Mesothelial cell of epicardium (in vitro differentiated cells): Measurements from ENCODE around the gene HOXD3. TPM values are rescaled to one million over a fixed set of nuclear protein-coding genes. Genes with fewer than 3 reads are reported as not detected.

Source experiments
- DNase-seq, 2 experiments: peaks; one replicate each; pipeline ENCODE4 v3.0.0; 2021; ENCODE audit warnings: low spot score in 2 of 2; ENCODE audit not compliant: unreplicated experiment in 2 of 2
- H3K27ac Mint-ChIP-seq: 2 replicates; pipeline ENCODE4 v1.8.0; 2021; ENCODE audit warnings: mixed read lengths
- H3K27me3 Mint-ChIP-seq: 2 replicates; pipeline ENCODE4 v1.8.0; 2021; ENCODE audit warnings: low read depth, mixed read lengths
- H3K36me3 Mint-ChIP-seq: 2 replicates; pipeline ENCODE4 v1.8.0; 2021; ENCODE audit warnings: mixed read lengths
- H3K4me1 Mint-ChIP-seq: 2 replicates; pipeline ENCODE4 v1.8.0; 2021; ENCODE audit warnings: mixed read lengths
- H3K4me3 Mint-ChIP-seq: 2 replicates; pipeline ENCODE4 v1.8.0; 2021; ENCODE audit warnings: mild to moderate bottlenecking, moderate library complexity, mixed read lengths
- H3K9me3 Mint-ChIP-seq: 2 replicates; pipeline ENCODE4 v1.8.0; 2021; ENCODE audit warnings: mixed read lengths
- total RNA-seq: library from RNA; stranded (reverse); gene quantifications from 3 replicates; pipeline ENCODE4 v1.2.1, GENCODE V29; 2021
- TF ChIP-seq, protein P1 (sequence below): fragments of 200-600 bp; sonication (generic); IDR thresholded peaks from one replicate; pipeline ENCODE4 v1.5.0; 2021; ENCODE audit warnings: antibody characterized with exemption; ENCODE audit not compliant: unreplicated experiment

Gene HOXD3
- total RNA-seq, 1 donor from 2014 or later = 1.1 TPM

DNA sequence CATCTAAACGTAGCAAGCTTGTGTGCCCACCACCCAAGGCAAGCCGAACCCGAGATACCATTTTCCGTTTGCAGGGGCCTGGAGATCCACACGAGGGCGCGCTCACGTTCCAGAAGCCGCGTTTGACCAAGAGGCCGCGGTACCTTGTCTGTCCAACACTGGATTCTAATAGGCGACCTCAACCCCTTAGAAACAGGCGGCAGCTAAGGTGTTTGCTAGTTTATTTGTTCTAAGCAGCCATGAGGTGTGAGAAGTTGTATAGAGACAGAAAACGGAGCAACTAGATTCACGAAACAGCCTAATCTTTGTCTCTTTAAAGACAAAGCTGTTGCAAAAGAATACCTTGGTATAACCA lies 45.8 kb upstream of the HOXD3 start:
- peaks cover 90% of the 10 kb centered on the region for H3K27me3 Mint-ChIP-seq
- no peak for DNase-seq
- H3K4me3 Mint-ChIP-seq = no peak overlapping the region
- TF ChIP-seq, protein P1, sequence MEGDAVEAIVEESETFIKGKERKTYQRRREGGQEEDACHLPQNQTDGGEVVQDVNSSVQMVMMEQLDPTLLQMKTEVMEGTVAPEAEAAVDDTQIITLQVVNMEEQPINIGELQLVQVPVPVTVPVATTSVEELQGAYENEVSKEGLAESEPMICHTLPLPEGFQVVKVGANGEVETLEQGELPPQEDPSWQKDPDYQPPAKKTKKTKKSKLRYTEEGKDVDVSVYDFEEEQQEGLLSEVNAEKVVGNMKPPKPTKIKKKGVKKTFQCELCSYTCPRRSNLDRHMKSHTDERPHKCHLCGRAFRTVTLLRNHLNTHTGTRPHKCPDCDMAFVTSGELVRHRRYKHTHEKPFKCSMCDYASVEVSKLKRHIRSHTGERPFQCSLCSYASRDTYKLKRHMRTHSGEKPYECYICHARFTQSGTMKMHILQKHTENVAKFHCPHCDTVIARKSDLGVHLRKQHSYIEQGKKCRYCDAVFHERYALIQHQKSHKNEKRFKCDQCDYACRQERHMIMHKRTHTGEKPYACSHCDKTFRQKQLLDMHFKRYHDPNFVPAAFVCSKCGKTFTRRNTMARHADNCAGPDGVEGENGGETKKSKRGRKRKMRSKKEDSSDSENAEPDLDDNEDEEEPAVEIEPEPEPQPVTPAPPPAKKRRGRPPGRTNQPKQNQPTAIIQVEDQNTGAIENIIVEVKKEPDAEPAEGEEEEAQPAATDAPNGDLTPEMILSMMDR = peak; percentile 45
- H3K36me3 Mint-ChIP-seq = no peaks in the 10 kb centered on the region
- H3K27ac Mint-ChIP-seq = no peak overlapping the region
- no peaks in the 10 kb centered on the region for H3K9me3 Mint-ChIP-seq
- peaks cover 8% of the 10 kb centered on the region for H3K4me1 Mint-ChIP-seq

DNA sequence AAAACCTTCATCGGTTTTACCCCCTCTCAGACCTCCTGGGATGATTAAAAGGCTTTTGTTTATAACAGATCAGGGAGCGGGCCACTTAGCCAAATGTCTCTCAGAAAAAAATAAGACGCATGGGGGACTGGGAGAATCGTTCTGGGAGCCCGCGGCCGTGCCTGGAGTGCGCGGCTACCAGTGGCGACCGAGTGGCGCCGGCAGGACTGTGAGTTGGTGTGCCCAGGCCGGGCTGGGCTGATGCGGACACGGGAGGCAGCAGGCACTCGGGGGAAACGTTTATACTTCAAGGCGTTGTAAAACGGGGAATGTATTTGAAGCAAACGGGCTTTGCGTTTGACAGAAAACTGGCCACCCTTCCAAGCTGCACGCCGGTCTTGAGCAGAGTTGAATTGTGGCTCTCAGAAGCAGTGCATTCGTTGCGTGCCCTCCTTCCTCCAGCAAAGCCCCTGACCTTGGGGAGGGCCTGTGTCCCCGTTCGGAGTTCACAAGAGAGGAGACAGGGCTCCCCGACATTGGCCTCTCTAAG lies 45.2 kb upstream of the HOXD3 start:
- peaks cover 93% of the 10 kb centered on the region for H3K27me3 Mint-ChIP-seq
- H3K9me3 Mint-ChIP-seq = peaks cover 3% of the 10 kb centered on the region
- no peak overlapping the region for H3K4me3 Mint-ChIP-seq
- H3K27ac Mint-ChIP-seq = no peak overlapping the region
- peaks cover 7% of the 10 kb centered on the region for H3K4me1 Mint-ChIP-seq
- no peak for DNase-seq
- TF ChIP-seq, protein P1 = no peak
- H3K36me3 Mint-ChIP-seq = peaks cover 3% of the 10 kb centered on the region

DNA sequence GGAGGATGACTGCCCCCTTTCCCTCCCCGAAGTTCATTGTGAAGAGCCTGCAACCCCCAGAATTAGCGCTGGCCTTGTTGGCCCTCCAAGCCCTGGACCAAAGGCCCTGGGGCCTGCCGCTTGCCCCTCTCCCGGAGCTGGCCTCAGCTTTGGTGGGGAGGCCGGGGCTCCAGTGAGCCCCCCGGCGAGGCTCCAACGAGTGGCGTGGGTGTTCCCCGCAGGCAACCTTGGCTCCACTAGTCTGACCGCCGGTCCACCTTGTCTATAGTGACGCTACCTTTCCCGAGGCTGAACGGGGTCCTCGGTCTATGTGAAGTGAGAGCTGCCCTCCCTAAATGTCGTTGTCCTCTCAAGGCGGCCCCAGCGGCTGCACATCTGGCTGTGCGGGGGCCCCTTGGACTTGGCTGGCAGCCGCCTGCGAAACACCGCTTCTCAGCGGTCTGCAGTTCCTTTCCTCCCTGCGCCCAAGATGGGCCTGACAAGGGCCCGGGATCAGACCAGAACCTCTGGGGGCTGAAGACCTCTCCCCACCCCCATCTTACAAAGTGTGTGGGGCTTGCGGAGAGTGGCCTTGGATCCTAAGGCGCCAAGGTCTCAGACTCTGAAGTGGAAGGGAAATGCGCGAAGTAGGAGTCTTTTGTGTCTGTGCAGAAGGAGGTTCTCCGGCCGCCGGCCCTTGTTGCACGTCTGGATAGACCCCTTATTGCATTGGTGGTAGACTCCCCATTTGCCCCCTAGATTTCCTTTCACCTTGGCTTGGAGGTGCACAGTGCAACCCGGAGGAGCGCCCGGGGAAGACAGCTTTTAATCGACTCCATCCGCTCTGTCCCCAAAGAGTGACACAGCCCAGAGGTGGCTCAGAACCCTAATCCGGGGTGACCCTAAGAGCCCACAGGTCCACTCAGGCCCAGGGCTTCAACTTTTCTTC lies 44.5 kb upstream of the HOXD3 start:
- H3K27ac Mint-ChIP-seq = no peak overlapping the region
- peaks cover 4% of the 10 kb centered on the region for H3K9me3 Mint-ChIP-seq
- H3K4me3 Mint-ChIP-seq = no peak overlapping the region
- H3K4me1 Mint-ChIP-seq = peaks cover 4% of the 10 kb centered on the region
- TF ChIP-seq, protein P1 = no peak
- DNase-seq = no peak
- H3K36me3 Mint-ChIP-seq = peaks cover 3% of the 10 kb centered on the region
- H3K27me3 Mint-ChIP-seq = peaks cover 95% of the 10 kb centered on the region

DNA sequence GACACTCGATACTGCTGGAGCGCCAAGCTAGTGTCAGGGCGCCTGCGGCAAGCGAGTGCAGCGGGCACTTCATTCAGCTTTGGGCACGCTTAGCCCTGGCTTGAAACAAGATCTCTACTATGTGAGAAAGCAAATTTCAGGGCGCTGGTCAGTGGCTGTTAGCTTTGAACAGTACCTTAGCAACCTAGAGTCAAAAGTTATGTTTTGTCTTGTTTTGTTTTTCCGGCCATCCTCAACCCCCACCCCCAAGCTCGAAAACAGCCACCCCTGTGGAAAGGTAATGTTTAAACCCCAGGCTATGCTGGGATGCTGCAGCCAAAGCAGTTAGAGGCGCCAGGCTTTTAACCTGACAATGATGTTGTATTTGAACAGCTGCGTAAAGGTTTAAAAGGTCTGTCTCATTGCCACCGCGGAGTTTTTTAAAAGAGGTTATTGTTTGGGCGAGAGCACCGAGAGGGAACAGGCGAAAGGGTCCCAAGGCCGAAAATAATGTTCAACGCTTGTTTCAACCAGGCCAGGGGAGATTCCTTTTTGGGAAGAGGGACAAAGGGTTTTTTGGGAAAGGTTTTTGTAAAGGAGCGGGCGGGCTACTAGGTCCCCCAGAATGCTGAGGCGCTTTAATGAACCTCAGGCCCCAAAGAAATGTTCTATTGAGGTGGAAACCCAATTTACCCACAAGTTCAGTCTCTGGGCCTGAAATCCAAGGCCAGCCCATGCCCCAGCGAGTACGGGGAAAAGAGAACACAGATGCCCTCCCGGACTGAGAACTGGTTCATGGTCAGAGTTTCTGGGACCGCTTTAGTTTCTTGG lies 42.8 kb upstream of the HOXD3 start:
- no peak overlapping the region for H3K4me3 Mint-ChIP-seq
- H3K27ac Mint-ChIP-seq = no peak overlapping the region
- peaks cover 1% of the 10 kb centered on the region for H3K4me1 Mint-ChIP-seq
- H3K9me3 Mint-ChIP-seq = peaks cover 4% of the 10 kb centered on the region
- no peak for DNase-seq
- peaks cover 99% of the 10 kb centered on the region for H3K27me3 Mint-ChIP-seq
- TF ChIP-seq, protein P1 = no peak
- peaks cover 3% of the 10 kb centered on the region for H3K36me3 Mint-ChIP-seq

DNA sequence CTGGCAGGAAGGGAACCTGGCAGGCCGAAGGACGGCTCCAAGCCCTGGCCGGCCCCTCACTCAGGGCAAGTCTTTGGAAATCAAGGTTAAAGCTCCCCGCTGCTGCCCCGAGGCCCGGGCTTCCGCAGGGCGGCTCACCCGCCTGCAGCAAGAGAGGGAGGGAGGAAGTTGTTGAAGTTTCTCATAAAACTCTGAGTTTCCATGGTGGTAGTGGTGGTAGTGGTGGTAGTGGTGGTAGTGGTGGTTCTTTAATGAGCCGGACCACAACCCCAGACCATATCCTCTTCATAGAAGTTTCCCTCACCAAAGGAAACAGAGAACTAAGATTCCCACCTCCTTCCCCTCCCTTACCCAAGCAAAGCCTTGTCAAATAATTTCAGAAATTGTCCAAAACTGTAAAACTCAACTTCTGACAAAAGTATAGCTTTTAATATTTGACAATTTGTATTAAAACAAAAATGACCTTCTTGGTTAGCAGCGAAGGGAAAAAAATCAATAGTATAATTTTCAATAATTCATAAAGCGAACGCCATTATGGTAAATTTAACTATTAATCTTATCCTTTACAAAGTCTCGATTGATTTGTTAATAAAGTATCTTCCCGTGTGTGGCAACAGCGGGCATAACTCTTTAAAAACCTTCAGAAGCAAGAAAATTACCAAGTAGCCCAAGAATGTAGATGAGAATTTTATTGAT lies 42.0 kb upstream of the HOXD3 start:
- H3K36me3 Mint-ChIP-seq = peaks cover 3% of the 10 kb centered on the region
- no peak for DNase-seq
- TF ChIP-seq, protein P1 = no peak

More for the DNA sequence above, 42.0 kb upstream of the HOXD3 start:
- Mint-ChIP-seq H3K27ac (no peak overlapping the region), H3K4me3 (no peak overlapping the region), H3K27me3 (peaks cover 99% of the 10 kb centered on the region), H3K9me3 (peaks cover 4% of the 10 kb centered on the region), H3K4me1 (peaks cover 1% of the 10 kb centered on the region)
